Hematopoietic multipotent progenitor cell treated with erythropoietin and hydrocortisone succinate and interleukin-3 and kit ligand, for 6 days (in vitro differentiated cells): ENCODE data around the gene C2orf68.
A peak's percentile ranks its signal among the peaks of the same experiment; 100 is the strongest.
"Not testable (repeated sequence)": the region's sequence is repeated elsewhere in the genome, so short reads cannot be mapped to it uniquely, and the experiment has no call there.

Experiments
- DNase-seq: peaks from one replicate; pipeline ENCODE4 v3.0.0-alpha.2; 2015

C2orf68 gene, protein sequence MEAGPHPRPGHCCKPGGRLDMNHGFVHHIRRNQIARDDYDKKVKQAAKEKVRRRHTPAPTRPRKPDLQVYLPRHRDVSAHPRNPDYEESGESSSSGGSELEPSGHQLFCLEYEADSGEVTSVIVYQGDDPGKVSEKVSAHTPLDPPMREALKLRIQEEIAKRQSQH

DNA sequence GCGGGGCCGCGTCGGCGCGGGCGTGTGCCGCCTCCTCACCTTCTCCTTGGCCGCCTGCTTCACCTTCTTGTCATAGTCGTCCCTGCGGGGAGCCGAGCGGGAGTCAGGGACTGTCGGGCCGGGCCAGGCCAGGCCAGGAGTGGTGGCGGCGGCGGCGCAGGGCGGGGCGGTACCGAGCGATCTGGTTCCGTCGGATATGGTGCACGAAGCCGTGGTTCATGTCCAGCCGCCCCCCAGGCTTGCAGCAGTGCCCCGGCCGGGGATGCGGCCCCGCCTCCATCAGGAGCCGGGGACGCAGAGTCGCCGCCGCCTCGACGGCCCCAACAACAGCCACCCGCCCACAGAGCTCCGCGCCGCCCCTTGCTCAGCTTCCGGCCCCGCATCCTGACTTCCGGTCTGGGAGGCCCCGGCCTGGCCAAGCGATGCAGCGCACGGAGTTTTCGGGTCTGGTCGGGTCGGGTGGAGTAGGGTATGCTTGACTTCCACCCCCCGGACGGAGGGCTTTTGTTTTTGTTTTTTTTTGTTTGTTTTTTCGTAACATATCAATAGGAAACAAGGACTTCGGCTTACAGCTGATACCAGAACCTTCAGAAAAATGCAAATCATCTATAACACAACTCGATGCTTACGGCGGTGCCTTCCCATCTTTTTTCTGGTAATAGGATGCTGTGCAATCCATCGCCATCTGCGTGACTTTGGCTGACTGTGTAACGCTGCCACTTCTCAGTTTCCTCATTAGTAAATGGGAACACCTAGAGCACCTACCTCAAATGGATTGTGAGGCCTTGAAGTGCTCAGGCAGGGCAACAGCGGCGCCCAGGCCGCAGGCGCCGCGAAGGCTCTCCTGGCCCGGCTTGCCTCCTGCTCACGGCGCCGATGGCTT is at the start of gene C2orf68:
C2orf68 (minus strand) TSS at position 362 of the 883 bp plus-strand sequence; CDS start at position 280, 82 bp downstream.
- DNase-seq, result peak; percentile 96

DNA sequence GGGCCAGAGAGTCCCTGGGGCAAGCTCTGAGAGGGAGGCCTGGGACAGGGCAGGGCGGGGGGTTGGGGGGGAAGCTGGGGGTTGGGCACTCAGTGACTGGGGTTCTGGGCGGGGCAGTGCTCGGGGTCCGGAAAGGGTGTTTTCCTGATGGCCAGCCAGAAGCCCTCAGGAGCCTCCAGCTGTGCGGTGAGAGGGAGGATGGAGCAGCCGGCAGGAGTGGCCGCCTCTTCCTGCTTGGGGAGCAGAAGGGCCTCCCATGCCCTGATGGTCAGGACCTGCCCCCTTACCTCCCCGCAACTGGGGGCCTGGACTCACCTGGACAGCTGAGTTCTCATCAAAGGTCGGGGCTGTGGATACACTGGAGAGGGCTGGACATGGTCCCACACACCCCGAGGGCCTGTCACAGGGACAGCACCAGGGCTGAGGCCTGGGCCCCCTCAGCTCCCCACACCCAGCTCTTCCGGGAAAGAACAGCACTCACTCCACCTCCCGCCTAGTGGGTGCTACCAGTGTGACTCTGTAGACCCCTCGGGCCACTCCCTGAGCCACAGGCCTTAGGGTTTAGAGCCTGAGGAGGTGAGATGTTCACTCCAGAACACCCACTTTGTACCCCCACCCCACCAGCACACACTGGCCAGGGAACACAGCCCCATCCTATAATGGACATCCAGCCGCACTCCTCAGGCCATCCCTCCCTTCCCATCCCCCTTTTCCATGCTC is 49.4 kb upstream of the C2orf68 start:
- no peak for DNase-seq

DNA sequence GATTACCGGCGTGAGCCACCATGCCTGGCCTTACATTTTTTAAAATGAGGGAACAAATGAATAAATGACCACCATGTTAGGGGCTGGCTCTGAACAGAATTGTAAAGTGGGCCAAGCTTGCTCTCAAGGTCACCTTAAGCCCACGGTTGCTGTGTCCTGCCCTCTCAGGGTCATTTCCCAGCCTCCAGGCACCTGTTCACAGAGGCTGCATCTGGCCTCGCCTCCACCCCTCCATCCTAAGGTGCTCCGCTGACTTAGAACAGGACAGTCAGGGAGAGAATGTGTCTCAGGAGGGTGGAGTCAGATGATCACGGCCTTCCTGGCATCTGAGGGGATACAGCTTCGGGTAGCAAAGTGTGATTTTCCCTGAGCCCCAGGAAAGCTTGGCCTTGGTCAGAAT is 48.9 kb upstream of the C2orf68 start:
- no peak for DNase-seq

DNA sequence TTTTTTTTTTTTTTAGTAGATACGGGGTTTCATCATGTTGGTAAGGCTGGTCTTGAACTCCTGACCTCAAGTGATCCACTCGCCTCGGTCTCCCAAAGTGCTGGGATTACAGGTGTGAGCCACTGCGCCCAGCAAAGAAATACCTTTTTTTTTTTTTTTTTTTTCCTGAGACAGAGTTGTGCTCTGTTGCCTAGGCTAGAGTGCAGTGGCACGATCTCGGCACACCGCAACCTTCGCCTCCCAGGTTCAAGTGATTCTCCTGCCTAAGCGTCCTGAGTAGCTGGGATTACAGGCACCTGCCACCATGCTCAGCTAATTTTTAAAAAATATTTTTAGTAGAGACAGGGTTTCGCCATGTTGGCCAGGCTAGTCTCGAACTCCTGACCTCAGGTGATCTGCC is 48.4 kb upstream of the C2orf68 start:
- not testable (repeated sequence) for DNase-seq

DNA sequence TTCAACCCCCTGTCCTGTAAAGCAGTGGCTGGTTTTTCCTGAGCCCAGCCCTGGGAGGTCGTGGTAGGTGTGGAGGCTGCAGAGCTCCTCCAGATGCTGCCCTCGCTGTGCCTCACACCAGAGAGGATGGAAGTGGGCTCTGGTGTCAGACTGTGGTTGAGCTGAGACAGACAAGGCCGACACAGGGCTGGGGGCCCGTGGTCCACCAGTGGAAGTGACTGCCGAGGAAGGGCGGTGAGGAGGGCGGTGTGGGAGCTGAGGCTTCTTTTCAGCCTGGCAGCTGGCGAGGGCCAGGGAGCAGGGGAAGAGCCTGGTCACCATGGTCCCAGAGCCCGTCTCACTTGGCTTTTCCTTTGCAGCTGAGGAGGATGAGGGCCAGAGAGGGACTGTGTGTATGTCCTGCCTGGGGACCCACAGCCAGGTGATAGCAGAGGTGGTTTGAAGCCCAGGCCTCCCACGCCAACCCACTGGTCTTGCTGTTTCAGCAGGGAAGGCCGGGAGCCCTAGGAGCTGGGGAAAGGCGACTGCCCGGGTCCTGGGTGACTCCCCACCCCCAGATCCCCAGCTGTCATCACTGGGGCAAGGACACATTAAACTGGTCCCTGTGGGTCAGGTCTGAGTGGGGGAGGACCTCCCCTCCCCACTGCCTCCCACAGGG is 47.6 kb upstream of the C2orf68 start:
- no peak for DNase-seq

DNA sequence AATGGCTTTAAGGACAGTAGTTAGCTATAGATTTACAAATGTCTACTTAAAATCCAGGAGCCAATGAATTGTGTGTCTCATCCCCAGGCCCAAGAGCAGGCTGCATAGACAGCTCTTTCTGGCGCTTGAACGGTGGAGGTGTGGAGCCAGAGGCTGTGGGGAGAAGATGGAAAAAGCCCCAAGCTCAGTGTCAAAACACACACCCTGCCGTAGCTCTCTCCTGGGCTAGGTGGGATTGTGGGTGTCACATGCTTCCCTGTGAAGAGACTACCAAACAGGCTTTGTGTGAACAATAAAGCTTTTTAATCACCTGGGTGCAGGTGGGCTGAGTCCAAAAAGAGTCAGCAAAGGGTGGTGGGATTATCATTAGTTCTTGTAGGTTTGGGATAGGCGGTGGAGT is 45.5 kb upstream of the C2orf68 start:
- DNase-seq, result not testable (repeated sequence)

DNA sequence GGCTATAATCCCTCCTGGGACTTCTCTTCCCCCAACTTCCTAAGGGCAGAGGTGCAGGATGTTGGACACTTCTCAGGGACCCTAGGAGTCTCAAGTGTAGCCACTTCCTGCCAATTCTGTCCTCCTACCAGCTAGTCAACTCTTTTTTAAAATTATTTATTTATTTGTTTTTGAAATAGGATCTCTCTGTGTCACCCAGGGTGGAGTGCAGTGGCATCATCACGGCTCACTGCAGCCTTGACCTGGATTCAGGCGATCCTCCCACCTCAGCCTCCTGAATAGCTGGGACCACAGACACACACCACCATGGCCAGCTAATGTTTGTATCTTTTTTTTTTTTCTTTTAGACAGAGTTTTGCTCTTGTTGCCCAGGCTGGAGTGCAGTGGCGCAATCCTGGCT is 44.6 kb upstream of the C2orf68 start:
- DNase-seq, result no peak

DNA sequence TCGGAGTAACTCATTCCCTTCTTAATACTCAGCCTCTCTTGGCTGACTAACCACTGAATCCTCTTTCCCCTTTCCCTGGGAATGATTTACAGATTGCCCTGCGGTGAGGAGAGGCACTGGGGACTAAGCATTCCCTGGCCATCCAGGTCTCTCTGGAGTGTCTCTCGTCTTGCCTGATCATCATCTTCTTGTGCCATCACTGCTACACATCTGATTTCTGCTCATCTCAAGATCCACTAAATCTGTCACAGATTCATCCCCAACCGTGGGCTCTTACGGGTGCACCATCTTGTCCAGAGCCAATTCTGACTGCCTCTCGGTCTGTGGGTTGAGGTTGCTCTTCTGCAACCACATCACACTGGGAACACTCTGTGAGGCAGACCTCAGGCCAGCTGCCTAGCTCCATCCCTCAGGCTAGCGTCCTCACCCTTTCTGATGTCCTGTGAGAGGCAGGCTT is 44.1 kb upstream of the C2orf68 start:
- DNase-seq, result no peak

DNA sequence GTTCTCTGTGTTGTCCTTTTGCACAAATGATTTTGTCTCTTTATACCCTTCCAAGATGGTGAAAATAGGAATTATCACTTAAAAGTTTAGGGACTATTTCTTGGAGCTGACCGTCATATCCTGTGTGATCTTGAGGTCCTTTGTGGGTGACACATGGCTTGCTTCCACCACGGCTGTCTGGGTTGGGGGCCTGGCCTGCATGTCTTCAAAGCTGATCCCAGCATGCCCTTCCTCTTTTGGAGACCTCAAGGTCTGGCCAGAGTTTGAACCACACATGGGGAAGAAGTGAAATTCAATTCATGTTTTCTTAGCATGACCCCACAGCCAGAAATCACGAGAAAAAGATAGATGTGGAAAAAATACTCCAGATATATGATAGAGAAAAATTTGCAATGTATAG is 42.1 kb upstream of the C2orf68 start:
- no peak for DNase-seq

DNA sequence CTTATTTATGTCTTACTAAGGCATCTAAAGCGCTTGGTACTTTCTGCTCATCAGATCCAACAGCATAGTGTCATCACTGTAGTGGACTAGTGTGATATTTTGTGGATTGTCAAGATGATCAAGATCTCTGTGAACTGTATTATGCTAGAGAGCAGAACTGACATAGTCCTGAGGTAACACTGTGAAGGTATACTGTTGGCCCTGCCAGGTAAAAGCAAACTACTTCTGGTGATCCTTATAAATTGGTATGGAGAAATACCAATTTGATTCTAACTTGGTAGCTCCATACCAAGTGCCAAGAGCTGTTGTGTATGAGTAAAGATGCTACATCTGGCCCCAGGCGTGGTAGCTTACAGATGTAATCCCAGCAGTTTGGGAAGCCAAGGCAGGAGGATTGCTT is 40.2 kb upstream of the C2orf68 start:
- no peak for DNase-seq

DNA sequence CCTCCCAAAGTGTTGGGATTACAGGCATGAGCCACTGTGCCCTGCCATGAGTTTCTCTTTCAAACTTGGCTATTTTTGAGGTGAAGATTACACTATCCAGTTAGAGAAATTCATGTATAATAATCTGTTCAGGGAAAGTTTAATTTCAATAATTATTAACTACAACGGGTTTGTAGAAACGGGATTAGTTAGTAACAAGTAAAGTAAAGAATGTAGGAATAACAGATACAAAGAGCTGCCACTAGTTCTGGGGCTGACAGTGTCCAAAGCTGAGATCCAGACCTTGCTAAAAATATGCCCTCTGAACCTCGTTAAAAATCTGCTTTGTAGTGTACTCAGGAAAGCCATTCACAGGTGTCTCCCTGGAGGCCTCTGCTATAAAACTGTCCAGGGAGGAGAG is 39.2 kb upstream of the C2orf68 start:
- no peak for DNase-seq

DNA sequence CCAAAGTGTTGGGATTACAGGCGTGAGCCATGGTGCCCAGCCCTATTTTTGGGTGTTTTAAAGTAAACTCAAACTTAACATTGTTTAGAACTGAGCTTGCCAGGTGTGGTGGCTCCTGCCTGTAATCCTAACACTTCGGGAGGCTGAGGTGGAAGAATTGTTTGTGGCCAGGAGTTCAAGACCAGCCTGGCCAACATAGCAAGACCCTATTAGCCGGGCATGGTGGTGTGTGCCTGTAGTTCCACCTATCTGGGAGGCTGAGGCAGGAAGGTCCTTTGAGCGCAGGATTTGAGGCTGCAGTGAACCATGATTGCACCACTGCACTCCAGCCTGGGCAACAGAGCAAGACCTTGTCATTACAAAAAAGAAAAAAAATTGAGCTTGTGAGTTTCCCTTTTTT is 38.6 kb upstream of the C2orf68 start:
- no peak for DNase-seq

DNA sequence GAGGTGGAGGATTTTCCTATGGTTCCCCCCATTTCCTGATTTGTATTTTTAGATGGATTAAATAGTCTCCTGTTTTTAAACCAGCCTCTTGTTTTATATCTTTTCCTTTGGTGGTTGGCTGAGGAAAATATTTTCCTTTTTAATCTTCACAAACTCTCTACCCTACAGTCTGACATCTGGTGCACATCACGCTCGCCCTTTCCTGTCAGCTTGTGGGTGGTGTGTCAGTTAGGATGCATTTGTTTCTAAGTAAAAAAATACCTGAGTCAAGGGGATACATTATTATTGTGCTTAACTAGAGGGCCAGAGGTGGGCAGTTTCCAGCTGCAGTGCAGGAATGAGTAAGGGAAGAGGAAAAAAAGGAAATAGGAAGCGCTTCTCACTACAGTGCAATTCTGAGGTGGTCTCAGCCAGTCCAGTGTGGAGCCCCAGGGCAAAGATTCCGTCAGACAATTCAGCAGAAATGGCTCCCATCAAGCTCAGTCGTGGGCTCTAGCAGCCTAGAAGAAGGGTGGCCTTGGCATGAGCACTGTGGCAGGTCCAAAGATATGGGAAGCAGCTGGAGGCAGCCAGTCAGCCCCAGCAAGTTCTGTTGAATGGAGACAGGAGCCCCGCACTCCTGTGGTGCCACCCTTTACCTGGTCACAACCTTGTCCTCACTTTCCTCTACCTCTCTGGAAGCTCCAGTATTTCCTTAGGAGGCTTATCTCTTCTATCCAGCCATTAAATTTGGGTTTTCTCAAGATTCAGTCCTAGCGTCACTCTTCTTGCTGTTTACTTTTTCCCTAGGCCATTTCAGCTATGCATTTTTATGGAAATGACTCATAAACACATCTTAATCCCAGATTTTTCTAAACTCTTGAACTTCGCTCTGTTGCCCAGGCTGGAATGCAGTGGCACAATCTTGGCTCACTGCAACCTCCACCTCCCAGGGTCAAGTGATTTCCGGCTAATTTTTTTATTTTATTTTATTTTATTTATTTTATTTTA is 37.6 kb upstream of the C2orf68 start:
- no peak for DNase-seq

DNA sequence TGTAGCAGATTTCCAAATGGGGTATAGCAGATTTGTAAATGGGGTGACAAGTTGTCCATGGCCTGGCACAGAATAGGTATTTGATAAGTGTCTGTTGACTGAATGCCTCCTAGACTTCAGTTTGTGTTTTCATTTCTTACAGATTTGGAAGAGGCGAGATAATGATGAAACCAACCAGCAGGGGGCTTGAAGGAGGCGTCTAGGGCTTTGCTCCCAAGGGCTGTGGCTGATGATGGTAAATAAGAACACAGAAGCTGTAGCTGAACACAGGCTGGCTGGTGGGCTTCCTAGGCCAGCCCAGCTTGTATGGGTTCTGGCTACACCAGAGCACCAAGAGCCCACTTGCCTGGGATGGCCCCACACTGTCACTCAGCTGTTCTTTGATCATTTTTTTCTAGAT is 36.8 kb upstream of the C2orf68 start:
- DNase-seq, result peak; percentile 84

DNA sequence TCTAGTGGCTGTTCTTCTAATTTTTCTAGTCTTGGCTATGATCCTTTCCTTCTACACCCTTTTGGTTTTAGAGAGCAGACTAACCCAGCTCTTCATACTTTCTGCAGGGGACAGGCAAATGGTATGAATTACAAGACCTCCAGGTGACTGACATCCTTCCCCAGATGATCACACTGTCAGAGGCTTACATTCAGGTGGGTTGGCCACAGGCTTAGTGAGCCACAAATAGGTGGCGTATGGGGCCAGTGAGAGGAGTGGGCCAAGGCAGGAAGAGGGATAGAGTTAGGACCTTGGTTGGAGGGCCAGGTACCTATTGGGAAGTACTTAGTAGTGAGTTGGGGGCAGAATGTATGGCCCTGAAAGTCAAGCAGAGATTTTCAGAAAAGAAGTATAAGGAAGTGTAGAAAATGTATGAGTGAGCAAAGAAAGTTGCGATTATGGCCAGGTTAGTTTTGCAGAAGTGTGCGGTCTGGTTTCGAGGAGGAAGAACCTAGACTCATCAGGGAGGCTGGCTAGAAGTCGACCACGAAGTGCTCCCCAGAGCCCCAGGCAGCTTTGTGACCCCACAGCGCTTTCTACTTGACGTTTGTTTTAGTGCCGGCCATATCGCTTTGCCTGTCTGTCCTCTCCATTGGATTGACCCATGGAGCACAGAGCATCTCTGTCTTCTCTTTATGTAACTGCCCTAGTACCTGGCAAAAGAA is 36.1 kb upstream of the C2orf68 start:
- no peak for DNase-seq

DNA sequence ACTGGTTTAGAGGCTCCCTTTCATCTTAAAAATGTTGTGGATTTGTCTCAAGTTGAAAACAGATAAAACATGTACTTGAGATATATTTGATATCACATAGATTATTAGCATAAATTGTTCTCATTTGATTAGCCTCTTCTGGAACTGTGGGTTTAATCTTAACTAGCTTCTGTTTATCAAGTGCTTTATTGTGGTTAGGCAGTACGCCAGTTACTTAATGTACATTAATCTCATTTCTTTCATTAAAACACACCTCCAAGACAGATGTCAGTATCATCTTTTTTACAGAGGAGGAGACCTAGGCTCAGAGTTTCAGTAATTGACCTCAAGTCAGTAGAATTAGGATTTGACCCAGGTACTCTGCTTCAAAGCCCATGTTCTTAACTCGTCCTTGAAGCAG is 34.3 kb upstream of the C2orf68 start:
- peak; percentile 67 for DNase-seq

DNA sequence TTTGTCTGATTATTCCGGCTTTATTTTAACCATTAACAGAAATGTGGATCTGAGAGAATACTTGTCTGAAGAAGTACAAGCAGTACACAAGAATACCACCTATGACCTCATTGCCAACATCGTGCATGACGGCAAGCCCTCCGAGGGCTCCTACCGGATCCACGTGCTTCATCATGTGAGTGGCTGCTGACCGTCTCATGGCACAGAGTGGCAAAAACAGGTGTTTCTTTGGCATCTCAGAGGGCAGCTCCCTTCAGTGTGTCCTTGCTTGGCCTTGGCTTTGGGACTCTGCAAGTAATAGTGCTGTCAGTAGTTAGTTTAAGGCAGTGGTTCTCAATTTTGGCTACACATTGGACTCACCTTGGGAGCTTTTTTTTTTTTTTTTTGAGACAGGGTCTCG is 33.0 kb upstream of the C2orf68 start:
- DNase-seq, result no peak

DNA sequence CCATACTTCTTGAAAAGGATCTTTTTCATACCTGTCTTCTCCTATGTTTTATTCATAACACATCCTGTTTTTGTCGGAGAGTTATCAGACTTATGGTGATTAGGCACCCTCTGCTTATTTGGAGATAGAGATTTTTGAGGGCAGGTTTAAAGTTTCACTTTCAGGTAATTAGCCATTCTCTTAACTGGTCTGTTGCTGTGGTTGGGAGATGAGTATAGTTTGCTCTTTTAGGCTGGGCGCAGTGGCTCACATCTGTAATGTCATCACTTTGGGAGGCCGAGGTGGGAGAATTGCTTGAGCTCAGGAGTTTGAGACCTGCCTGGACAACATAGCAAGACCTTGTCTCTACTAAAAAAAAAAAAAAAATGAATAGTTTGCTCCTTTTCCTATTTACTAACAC is 30.9 kb upstream of the C2orf68 start:
- no peak for DNase-seq

DNA sequence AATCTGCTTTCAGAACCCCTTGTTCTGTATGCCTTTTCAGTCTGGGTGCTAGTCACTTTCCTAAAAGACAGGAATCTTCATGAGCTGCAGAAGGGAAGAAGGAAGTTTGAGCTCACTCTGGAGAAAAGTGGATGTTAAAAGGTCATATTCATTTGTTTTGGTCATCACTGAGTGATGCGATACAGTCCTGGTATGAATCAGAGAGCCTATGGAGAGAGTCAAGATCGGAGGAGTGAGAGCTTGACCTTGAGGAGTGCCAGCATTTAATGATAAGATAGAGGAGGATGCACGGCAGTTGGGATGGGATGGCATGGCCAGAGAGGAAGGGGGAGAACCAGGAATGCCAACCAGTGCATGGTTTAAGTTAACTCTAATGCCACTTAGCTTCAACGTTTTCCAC is 23.8 kb upstream of the C2orf68 start:
- no peak for DNase-seq

DNA sequence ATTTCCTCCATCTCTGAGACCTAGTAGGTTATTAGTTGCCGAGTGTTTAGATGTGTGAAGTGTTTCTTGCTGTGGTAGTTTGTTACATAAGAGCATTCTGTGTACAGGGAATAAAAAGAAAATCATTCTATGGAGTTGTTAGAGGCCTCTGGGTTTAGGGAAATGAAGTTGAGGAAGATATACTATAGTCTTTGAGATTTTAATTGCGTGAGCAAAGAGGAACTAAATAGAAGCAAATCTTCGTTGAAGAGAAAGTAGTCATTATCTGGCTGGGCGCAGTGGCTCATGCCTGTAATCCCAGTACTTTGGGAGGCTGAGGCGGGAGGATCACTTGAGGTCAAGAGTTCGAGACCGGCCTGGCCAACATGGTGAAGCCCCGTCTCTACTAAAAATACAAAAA is 23.1 kb upstream of the C2orf68 start:
- no peak for DNase-seq

DNA sequence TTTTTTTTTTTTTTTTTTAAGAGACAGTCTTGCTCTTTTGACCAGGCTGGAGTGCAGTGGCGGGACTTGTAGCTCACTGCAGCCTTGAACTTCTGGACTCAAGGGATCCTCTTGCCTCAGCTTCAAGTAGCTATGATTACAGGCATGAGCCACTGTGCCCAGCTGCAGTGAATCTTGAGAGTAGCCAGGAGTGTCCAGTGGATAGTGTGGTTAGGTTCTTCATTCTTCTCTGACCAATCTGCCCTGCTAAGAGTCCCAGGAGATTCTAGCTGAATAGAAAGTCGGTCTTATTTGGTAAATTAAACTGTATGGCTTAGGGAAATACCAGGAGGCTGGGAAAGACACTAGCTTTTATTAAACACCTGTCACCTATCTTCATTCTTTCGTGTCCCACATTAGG is 19.4 kb upstream of the C2orf68 start:
- no peak for DNase-seq
